ENCODE data around the gene STAT6.

DNA sequence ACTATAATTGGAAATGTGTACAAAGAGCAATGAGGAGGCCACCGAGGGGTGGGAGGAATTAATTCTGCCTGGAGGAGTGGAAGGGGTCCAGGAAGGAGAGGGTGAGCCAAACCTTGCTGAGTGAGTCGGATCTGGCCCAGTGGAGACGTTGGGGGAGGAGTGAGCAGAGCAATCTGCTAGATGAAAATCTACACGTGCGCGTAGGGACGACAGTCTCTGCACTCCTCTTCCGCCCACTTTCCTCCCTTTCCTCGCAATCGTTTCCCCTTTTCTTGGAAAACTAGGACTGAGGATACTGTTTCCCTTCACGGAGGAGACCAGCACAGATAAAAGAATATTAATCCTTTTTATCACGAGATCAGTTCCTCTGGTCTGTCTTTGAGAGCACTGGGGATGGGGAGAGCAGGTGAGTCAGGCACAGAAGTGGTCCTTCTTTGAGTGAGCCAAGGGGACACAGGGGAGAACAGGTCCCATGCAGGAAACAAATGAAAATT lies 25.1 kb downstream of the STAT6 start:
- TF ChIP-seq, protein P1, sequence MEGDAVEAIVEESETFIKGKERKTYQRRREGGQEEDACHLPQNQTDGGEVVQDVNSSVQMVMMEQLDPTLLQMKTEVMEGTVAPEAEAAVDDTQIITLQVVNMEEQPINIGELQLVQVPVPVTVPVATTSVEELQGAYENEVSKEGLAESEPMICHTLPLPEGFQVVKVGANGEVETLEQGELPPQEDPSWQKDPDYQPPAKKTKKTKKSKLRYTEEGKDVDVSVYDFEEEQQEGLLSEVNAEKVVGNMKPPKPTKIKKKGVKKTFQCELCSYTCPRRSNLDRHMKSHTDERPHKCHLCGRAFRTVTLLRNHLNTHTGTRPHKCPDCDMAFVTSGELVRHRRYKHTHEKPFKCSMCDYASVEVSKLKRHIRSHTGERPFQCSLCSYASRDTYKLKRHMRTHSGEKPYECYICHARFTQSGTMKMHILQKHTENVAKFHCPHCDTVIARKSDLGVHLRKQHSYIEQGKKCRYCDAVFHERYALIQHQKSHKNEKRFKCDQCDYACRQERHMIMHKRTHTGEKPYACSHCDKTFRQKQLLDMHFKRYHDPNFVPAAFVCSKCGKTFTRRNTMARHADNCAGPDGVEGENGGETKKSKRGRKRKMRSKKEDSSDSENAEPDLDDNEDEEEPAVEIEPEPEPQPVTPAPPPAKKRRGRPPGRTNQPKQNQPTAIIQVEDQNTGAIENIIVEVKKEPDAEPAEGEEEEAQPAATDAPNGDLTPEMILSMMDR (IDR thresholded peaks at IDR 0.05), result no peak
- TF ChIP-seq EP300 (IDR thresholded peaks at IDR 0.05) (no peak), NR3C1 (IDR thresholded peaks at IDR 0.05) (no peak), POLR2A (IDR thresholded peaks at IDR 0.05; ENCODE audit: low read length) (no peak), HDAC2 (IDR thresholded peaks at IDR 0.05) (no peak), RCOR1 (IDR thresholded peaks at IDR 0.05; ENCODE audit: low read depth, low read length) (no peak), BHLHE40 (IDR thresholded peaks at IDR 0.05; ENCODE audit: low read depth, low read length) (no peak), MAFK (IDR thresholded peaks at IDR 0.05; ENCODE audit: partially characterized antibody) (no peak)
- TF ChIP-seq, protein P2, sequence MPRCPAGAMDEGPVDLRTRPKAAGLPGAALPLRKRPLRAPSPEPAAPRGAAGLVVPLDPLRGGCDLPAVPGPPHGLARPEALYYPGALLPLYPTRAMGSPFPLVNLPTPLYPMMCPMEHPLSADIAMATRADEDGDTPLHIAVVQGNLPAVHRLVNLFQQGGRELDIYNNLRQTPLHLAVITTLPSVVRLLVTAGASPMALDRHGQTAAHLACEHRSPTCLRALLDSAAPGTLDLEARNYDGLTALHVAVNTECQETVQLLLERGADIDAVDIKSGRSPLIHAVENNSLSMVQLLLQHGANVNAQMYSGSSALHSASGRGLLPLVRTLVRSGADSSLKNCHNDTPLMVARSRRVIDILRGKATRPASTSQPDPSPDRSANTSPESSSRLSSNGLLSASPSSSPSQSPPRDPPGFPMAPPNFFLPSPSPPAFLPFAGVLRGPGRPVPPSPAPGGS (IDR thresholded peaks at IDR 0.05), result no peak

Data from A549 (cell line).